Keratinocyte (primary cell): ENCODE data around the gene CARTPT.

Experiments used
- EZH2 ChIP-seq: IDR thresholded peaks from one replicate; pipeline ENCODE4 v1.6.1; 2012; ENCODE audit warnings: inconsistent platforms, mild to moderate bottlenecking, low read length, moderate library complexity
- TF ChIP-seq, protein P1 (sequence below), 3 experiments: IDR thresholded peaks in 1 of 3; conservative IDR thresholded peaks in 1 of 3; optimal IDR thresholded peaks in 1 of 3; 2 replicates in 2 of 3; 3 replicates in 1 of 3; pipeline versions ENCODE3 to v1.5.1; 2011; ENCODE audit warnings: low read length in 3 of 3, mild to moderate bottlenecking in 3 of 3, moderate library complexity in 2 of 3, control low read depth in 1 of 3, inconsistent platforms in 1 of 3; ENCODE audit not compliant: insufficient read depth in 2 of 3; ENCODE audit errors: extremely low read depth in 1 of 3

DNA sequence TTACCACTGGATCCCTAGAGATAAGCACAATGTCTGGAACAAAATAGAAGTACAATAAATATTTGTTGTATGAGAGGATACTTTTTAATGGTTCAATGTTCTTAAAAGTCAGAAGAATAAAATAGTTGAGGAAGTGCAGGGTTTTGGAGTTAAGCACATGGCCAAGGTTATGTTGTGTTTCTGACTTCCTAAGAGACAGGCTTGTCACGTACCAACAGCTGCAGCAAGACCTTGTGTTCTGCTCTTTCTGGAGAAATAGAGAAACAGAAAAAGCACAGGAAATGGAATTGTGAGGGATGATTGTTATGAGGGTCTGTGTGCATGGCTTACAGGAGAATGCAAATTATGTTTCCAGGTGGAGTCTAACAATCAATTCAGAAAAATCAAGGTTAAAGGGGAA lies 12.9 kb downstream of the CARTPT start:
- TF ChIP-seq, protein P1, sequence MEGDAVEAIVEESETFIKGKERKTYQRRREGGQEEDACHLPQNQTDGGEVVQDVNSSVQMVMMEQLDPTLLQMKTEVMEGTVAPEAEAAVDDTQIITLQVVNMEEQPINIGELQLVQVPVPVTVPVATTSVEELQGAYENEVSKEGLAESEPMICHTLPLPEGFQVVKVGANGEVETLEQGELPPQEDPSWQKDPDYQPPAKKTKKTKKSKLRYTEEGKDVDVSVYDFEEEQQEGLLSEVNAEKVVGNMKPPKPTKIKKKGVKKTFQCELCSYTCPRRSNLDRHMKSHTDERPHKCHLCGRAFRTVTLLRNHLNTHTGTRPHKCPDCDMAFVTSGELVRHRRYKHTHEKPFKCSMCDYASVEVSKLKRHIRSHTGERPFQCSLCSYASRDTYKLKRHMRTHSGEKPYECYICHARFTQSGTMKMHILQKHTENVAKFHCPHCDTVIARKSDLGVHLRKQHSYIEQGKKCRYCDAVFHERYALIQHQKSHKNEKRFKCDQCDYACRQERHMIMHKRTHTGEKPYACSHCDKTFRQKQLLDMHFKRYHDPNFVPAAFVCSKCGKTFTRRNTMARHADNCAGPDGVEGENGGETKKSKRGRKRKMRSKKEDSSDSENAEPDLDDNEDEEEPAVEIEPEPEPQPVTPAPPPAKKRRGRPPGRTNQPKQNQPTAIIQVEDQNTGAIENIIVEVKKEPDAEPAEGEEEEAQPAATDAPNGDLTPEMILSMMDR (optimal IDR thresholded peaks at IDR 0.05 in 1 of 3, IDR thresholded peaks at IDR 0.05 in 1 of 3, conservative IDR thresholded peaks at IDR 0.05 in 1 of 3; ENCODE audit: extremely low read depth in 1 of 3, insufficient read depth in 2 of 3, low read length in 3 of 3): no peak
- TF ChIP-seq EZH2: no peak
